Natural killer cell (primary cell): ENCODE results near the gene WDR11. TPM values are rescaled to one million over a fixed set of nuclear protein-coding genes. Genes with fewer than 3 reads are reported as not detected.
"Not testable (repeated sequence)": the region's sequence is repeated elsewhere in the genome, so short reads cannot be mapped to it uniquely, and the experiment has no call there.

Experiments used
- ATAC-seq, 3 donors: fragments of 150-1000 bp in 2 of 3; fragments of 200-7000 bp in 1 of 3; cut with Tn5 transposase; 1 replicate in 1 of 3; 2 replicates in 2 of 3; pipeline ENCODE4 v1.10.0; 2021; ENCODE audit warnings: mild to moderate bottlenecking in 2 of 3, moderate library complexity in 2 of 3
- DNase-seq, 2 donors: peaks; one replicate each; pipeline versions ENCODE4 v3.0.0 to v3.0.0-alpha.2; 2013 to 2021; ENCODE audit warnings: mixed read lengths in 1 of 2
- H3K27ac ChIP-seq: one replicate; pipeline ENCODE4 v1.5.1; 2013; ENCODE audit warnings: mild to moderate bottlenecking, low read length
- H3K27me3 ChIP-seq: one replicate; pipeline ENCODE4 v1.6.1; 2013; ENCODE audit warnings: low read length; ENCODE audit not compliant: control insufficient read depth, insufficient read depth
- H3K36me3 ChIP-seq: one replicate; pipeline ENCODE4 v1.6.1; 2013; ENCODE audit warnings: low read length; ENCODE audit not compliant: control insufficient read depth, insufficient read depth
- H3K4me1 ChIP-seq: one replicate; pipeline ENCODE4 v1.6.1; 2013; ENCODE audit warnings: low read length; ENCODE audit not compliant: control insufficient read depth, insufficient read depth
- H3K4me3 ChIP-seq: one replicate; pipeline ENCODE4 v1.5.1; 2013; ENCODE audit warnings: low read length
- H3K9me3 ChIP-seq: one replicate; pipeline ENCODE4 v1.6.1; 2013; ENCODE audit warnings: low read length; ENCODE audit not compliant: control insufficient read depth, insufficient read depth
- H3K27ac Mint-ChIP-seq, 2 donors: one replicate each; pipeline ENCODE4 v1.8.0; 2022; ENCODE audit warnings: mild to moderate bottlenecking in 2 of 2, mixed read lengths in 2 of 2, moderate library complexity in 1 of 2
- H3K27me3 Mint-ChIP-seq, 2 donors: one replicate each; pipeline ENCODE4 v1.8.0; 2022; ENCODE audit warnings: low read depth in 2 of 2, mixed read lengths in 2 of 2
- H3K36me3 Mint-ChIP-seq: one replicate; pipeline ENCODE4 v1.8.0; 2022; ENCODE audit warnings: mixed read lengths
- H3K4me1 Mint-ChIP-seq, 2 donors: one replicate each; pipeline ENCODE4 v1.8.0; 2022; ENCODE audit warnings: mixed read lengths in 2 of 2
- H3K4me3 Mint-ChIP-seq: one replicate; pipeline ENCODE4 v1.8.0; 2022; ENCODE audit warnings: mild to moderate bottlenecking, moderate library complexity, mixed read lengths
- H3K9me3 Mint-ChIP-seq, 2 donors: one replicate each; pipeline ENCODE4 v1.8.0; 2022; ENCODE audit warnings: mixed read lengths in 2 of 2
- CTCF ChIP-seq: fragments of 200-600 bp; IDR thresholded peaks from one replicate; pipeline ENCODE4 v1.8.0; 2022; ENCODE audit warnings: antibody characterized with exemption
- WGBS: methylation state at CpG from one replicate; pipeline ENCODE4 v1.1.7; 2013; ENCODE audit warnings: missing lambda C conversion rate; ENCODE audit not compliant: insufficient coverage; 5-methylcytosine and 5-hydroxymethylcytosine counted together
- intact Hi-C: fragments of 100-400 bp; cut with micrococcal nuclease; formaldehyde crosslinking; loops from one replicate; pipeline ENCODE4 v1.14.2; 2022
- total RNA-seq, 4 donors: library from RNA; stranded (reverse); fragments of 120-200 nt in 1 of 4; gene quantifications; one replicate each; pipeline versions ENCODE4 v1.2.3 to v1.2.4, GENCODE V29; 2013 to 2022

WDR11 gene
- total RNA-seq, 3 donors from 2014 or later (not counting 1 experiment from before 2014, with no cell fraction given): 70.8 to 88.3 (median 77.8) TPM

- no peaks in the 10 kb centered on the region for H3K9me3 Mint-ChIP-seq
- ATAC-seq: no peak
Measured at GRCh38 chr10:120905268-120905667, 54.1 kb downstream of the WDR11 start.

GRCh38 chr10:120917521-120918250 lies 66.5 kb downstream of the WDR11 start:
- Mint-ChIP-seq H3K27me3 (no peaks in the 10 kb centered on the region), H3K4me1 (no peaks in the 10 kb centered on the region), H3K9me3 (peaks cover 2 to 3% of the 10 kb centered on the region in 2 donors), H3K36me3 (no peaks in the 10 kb centered on the region), H3K27ac (no peak overlapping the region), H3K4me3 (no peak overlapping the region)
- H3K4me3 ChIP-seq: no peak overlapping the region
- intact Hi-C loops: no loop called here
- H3K36me3 ChIP-seq: no peaks in the 10 kb centered on the region
- no peak overlapping the region for H3K27ac ChIP-seq
- H3K27me3 ChIP-seq: no peaks in the 10 kb centered on the region
- H3K4me1 ChIP-seq: no peaks in the 10 kb centered on the region
- peaks cover 14% of the 10 kb centered on the region for H3K9me3 ChIP-seq
- 73% methylated on average over 9 of the region's 9 CpGs for WGBS
- no peak for ATAC-seq
- TF ChIP-seq CTCF: no peak
- no peak for DNase-seq

More at GRCh38 chr10:120905268-120905667, 54.1 kb downstream of the WDR11 start:
- H3K27ac Mint-ChIP-seq: no peak overlapping the region
- Histone ChIP-seq H3K27me3 (no peaks in the 10 kb centered on the region), H3K4me3 (no peak overlapping the region), H3K36me3 (peaks cover 80% of the 10 kb centered on the region), H3K4me1 (no peaks in the 10 kb centered on the region), H3K9me3 (no peaks in the 10 kb centered on the region), H3K27ac (no peak overlapping the region)
- intact Hi-C loops: no loop called here
- H3K4me3 Mint-ChIP-seq: no peak overlapping the region
- TF ChIP-seq CTCF: no peak
- H3K4me1 Mint-ChIP-seq: no peaks in the 10 kb centered on the region
- no peaks in the 10 kb centered on the region for H3K27me3 Mint-ChIP-seq
- H3K36me3 Mint-ChIP-seq: peaks cover 59% of the 10 kb centered on the region
- 94% methylated on average over 9 of the region's 9 CpGs for WGBS
- no peak for DNase-seq

- H3K9me3 Mint-ChIP-seq, intact Hi-C loops, H3K36me3 Mint-ChIP-seq, H3K27ac Mint-ChIP-seq, H3K27me3 Mint-ChIP-seq, H3K4me3 Mint-ChIP-seq, H3K27ac ChIP-seq, H3K36me3 ChIP-seq, ATAC-seq, H3K27me3 ChIP-seq, H3K4me1 Mint-ChIP-seq, H3K4me1 ChIP-seq, H3K4me3 ChIP-seq, DNase-seq, H3K9me3 ChIP-seq: not testable (repeated sequence)
- 90% methylated on average over 27 of the region's 29 CpGs for WGBS
Measured at GRCh38 chr10:120923886-120924285, 72.7 kb downstream of the WDR11 start.

- Histone ChIP-seq H3K36me3 (no peaks in the 10 kb centered on the region), H3K4me3 (no peak overlapping the region), H3K27me3 (no peaks in the 10 kb centered on the region), H3K4me1 (no peaks in the 10 kb centered on the region), H3K27ac (no peak overlapping the region), H3K9me3 (no peaks in the 10 kb centered on the region)
- intact Hi-C loops: no loop called here
- Mint-ChIP-seq H3K4me1 (no peaks in the 10 kb centered on the region), H3K4me3 (no peak overlapping the region), H3K27me3 (peaks cover 0 to 7% of the 10 kb centered on the region in 2 donors), H3K36me3 (no peaks in the 10 kb centered on the region), H3K9me3 (no peaks in the 10 kb centered on the region), H3K27ac (no peak overlapping the region)
- DNase-seq (no peak), ATAC-seq (no peak)
- no peak for TF ChIP-seq CTCF
- 82% methylated on average over 6 of the region's 6 CpGs for WGBS
Measured at GRCh38 chr10:120926611-120927010, 75.4 kb downstream of the WDR11 start.
